CD4-positive, alpha-beta T cell (primary cell): ENCODE measurements around the gene SLC37A1. TPM values are rescaled to one million over a fixed set of nuclear protein-coding genes. Genes with fewer than 3 reads are reported as not detected.

ENCODE experiments used
- ATAC-seq: fragments of 200-7000 bp; cut with Tn5 transposase; one replicate; pipeline ENCODE4 v1.10.0; 2022; ENCODE audit warnings: mild to moderate bottlenecking; ENCODE audit not compliant: poor library complexity
- CTCF ChIA-PET: fragments of 350-600 bp; sonication (Branson Sonifier 250); formaldehyde crosslinking; loops from one replicate; lab custom pipeline; 2021; ENCODE audit warnings: antibody characterized with exemption, inconsistent platforms; lab: Charles Lee
- POLR2A ChIA-PET: fragments of 350-600 bp; sonication (Branson Sonifier 250); formaldehyde crosslinking; loops from one replicate; lab custom pipeline; 2021; ENCODE audit warnings: antibody characterized with exemption, inconsistent platforms; lab: Charles Lee
- DNase-seq, 14 experiments: peaks; one replicate each; pipeline ENCODE4 v3.0.0-alpha.2; 2013 to 2020; ENCODE audit warnings: mixed read lengths in 2 of 14
- H3K27ac ChIP-seq, 2 donors: one replicate each; pipeline versions ENCODE4 v1.5.1 to v1.7.0; 2013; ENCODE audit warnings: low read length in 2 of 2, low read depth in 1 of 2, mild to moderate bottlenecking in 1 of 2
- H3K27me3 ChIP-seq, 2 experiments: 1 replicate in 1 of 2; 2 replicates in 1 of 2; pipeline versions ENCODE4 v1.6.1 to v1.7.0; 2013; ENCODE audit warnings: low read length in 2 of 2, control low read depth in 1 of 2, mild to moderate bottlenecking in 1 of 2, moderate library complexity in 1 of 2; ENCODE audit not compliant: insufficient read depth in 2 of 2, control insufficient read depth in 1 of 2
- H3K36me3 ChIP-seq: one replicate; pipeline ENCODE4 v1.6.1; 2013; ENCODE audit warnings: low read length, control low read depth; ENCODE audit not compliant: insufficient read depth
- H3K4me1 ChIP-seq: one replicate; pipeline ENCODE4 v1.6.1; 2013; ENCODE audit warnings: low read length, control low read depth; ENCODE audit not compliant: insufficient read depth
- H3K4me3 ChIP-seq: one replicate; pipeline ENCODE4 v1.5.1; 2013; ENCODE audit warnings: mild to moderate bottlenecking, low read length, moderate library complexity
- H3K9me3 ChIP-seq, 2 experiments: 1 replicate in 1 of 2; 2 replicates in 1 of 2; pipeline versions ENCODE4 v1.6.1 to v1.7.0; 2013; ENCODE audit warnings: low read length in 2 of 2, mild to moderate bottlenecking in 2 of 2, control low read depth in 1 of 2, moderate library complexity in 1 of 2; ENCODE audit not compliant: control insufficient read depth in 1 of 2, insufficient read depth in 1 of 2
- H3K27ac Mint-ChIP-seq: one replicate; pipeline ENCODE4 v1.8.0; 2020; ENCODE audit warnings: mixed read lengths
- H3K27me3 Mint-ChIP-seq: one replicate; pipeline ENCODE4 v1.8.0; 2021; ENCODE audit warnings: mixed read lengths
- H3K36me3 Mint-ChIP-seq: one replicate; pipeline ENCODE4 v1.8.0; 2021; ENCODE audit warnings: low read depth, mixed read lengths
- H3K4me1 Mint-ChIP-seq: one replicate; pipeline ENCODE4 v1.8.0; 2021; ENCODE audit warnings: low read depth, mixed read lengths
- H3K4me3 Mint-ChIP-seq: one replicate; pipeline ENCODE4 v1.8.0; 2020; ENCODE audit warnings: mild to moderate bottlenecking, mixed read lengths
- H3K9me3 Mint-ChIP-seq: one replicate; pipeline ENCODE4 v1.8.0; 2020; ENCODE audit warnings: mixed read lengths
- CTCF ChIP-seq: fragments of 200-600 bp; IDR thresholded peaks from one replicate; pipeline ENCODE4 v1.8.0; 2022; ENCODE audit warnings: antibody characterized with exemption, mild to moderate bottlenecking
- intact Hi-C, 2 experiments: fragments of 100-400 bp; cut with DNase I in 1 of 2; cut with micrococcal nuclease in 1 of 2; formaldehyde crosslinking; loops; one replicate each; pipeline versions ENCODE4 v1.15.1 to v1.9.0; 2023 to 2025; cut with DNase I, micrococcal nuclease
- total RNA-seq, 174 experiments: library from RNA in 2 of 174; stranded (reverse) in 2 of 174; gene quantifications; one replicate each; pipeline ENCODE4 v1.2.3 and lab custom pipeline; 2021 to 2026

The SLC37A1 gene
- total RNA-seq, 2 experiments from 2014 or later, result 16.4 to 16.7 TPM

- no peak for DNase-seq
- no peak for ATAC-seq
- Mint-ChIP-seq H3K27me3 (no peaks in the 10 kb centered on the region), H3K9me3 (no peaks in the 10 kb centered on the region), H3K4me3 (peak overlapping the region; percentile 89), H3K4me1 (peaks cover 24% of the 10 kb centered on the region), H3K27ac (peak overlapping the region; percentile 84), H3K36me3 (no peaks in the 10 kb centered on the region)
- POLR2A ChIA-PET, result interaction anchor here (1.8 to 2.7 kb wide), 2 partner anchors 17 to 31 kb away, joined by 7 to 14 read pairs; partner anchors contain the start of gene SLC37A1
- CTCF ChIA-PET, result no interaction called here
- Histone ChIP-seq H3K27ac (peak overlapping the region; percentile 26 to 76), H3K4me3 (peak overlapping the region; percentile 87), H3K36me3 (no peaks in the 10 kb centered on the region), H3K27me3 (no peaks in the 10 kb centered on the region), H3K4me1 (peaks cover 19% of the 10 kb centered on the region), H3K9me3 (no peaks in the 10 kb centered on the region)
- intact Hi-C loops, result loop anchor here (1.0 to 5.0 kb wide), 4 partner anchors 14 to 395 kb away; partner anchors contain the start of gene NDUFV3 (in 1 of the 2)
- no peak for TF ChIP-seq CTCF
Observed at GRCh38 chr21:42496839-42497202, 16.8 kb upstream of the SLC37A1 start.

GRCh38 chr21:42498012-42498411, 15.6 kb upstream of the SLC37A1 start:
- no peaks in the 10 kb centered on the region for H3K36me3 ChIP-seq
- peak overlapping the region; percentile 25 for H3K4me3 Mint-ChIP-seq
- H3K4me1 ChIP-seq, result peaks cover 16% of the 10 kb centered on the region
- no peaks in the 10 kb centered on the region for H3K9me3 Mint-ChIP-seq
- intact Hi-C loops, result loop anchor here (5.0 kb wide), 2 partner anchors 71 to 394 kb away; partner anchors contain the start of gene NDUFV3 (in 1 of the 2)
- H3K27ac Mint-ChIP-seq, result no peak overlapping the region
- ATAC-seq, result no peak
- H3K4me1 Mint-ChIP-seq, result peaks cover 18% of the 10 kb centered on the region
- POLR2A ChIA-PET, result interaction anchor here (1.8 kb wide), 1 partner anchor 30 kb away, joined by 7 read pairs; no protein-coding TSS in a partner anchor
- no peaks in the 10 kb centered on the region for H3K9me3 ChIP-seq
- no peaks in the 10 kb centered on the region for H3K36me3 Mint-ChIP-seq
- no peak for TF ChIP-seq CTCF
- no peak overlapping the region for H3K4me3 ChIP-seq
- no peaks in the 10 kb centered on the region for H3K27me3 ChIP-seq
- CTCF ChIA-PET, result no interaction called here
- no peaks in the 10 kb centered on the region for H3K27me3 Mint-ChIP-seq
- no peak for DNase-seq
- no peak overlapping the region for H3K27ac ChIP-seq

GRCh38 chr21:42499444-42500112, 14.1 kb upstream of the SLC37A1 start:
- intact Hi-C loops, result loop anchor here (5.0 kb wide), 2 partner anchors 72 to 393 kb away; partner anchors contain the start of gene NDUFV3 (in 1 of the 2)
- Histone ChIP-seq H3K4me3 (no peak overlapping the region), H3K9me3 (no peaks in the 10 kb centered on the region), H3K4me1 (peaks cover 20% of the 10 kb centered on the region), H3K27me3 (no peaks in the 10 kb centered on the region), H3K36me3 (no peaks in the 10 kb centered on the region), H3K27ac (no peak overlapping the region)
- Mint-ChIP-seq H3K27me3 (no peaks in the 10 kb centered on the region), H3K4me3 (no peak overlapping the region), H3K4me1 (peaks cover 22% of the 10 kb centered on the region), H3K9me3 (no peaks in the 10 kb centered on the region), H3K27ac (no peak overlapping the region), H3K36me3 (no peaks in the 10 kb centered on the region)
- TF ChIP-seq CTCF, result no peak
- POLR2A ChIA-PET, result no interaction called here
- no peak for DNase-seq
- ATAC-seq, result no peak
- CTCF ChIA-PET, result no interaction called here
